ENCODE data around the gene LRP1B. TPM values are rescaled to one million over a fixed set of nuclear protein-coding genes. Genes with fewer than 3 reads are reported as not detected.
"Not testable (repeated sequence)": the region's sequence is repeated elsewhere in the genome, so short reads cannot be mapped to it uniquely, and the experiment has no call there.

Gene LRP1B
- total and polyA plus RNA-seq, 2 of the 8 experiments (the other 6 are each of a cell fraction or from before 2014, with no cell fraction given) = 0.03 TPM; not detected in 1

GRCh38 chr2:140427033-140427432 is 1703.8 kb downstream of the LRP1B start:
- H3K27me3 ChIP-seq (replicated peaks in 1 of 4; ENCODE audit: control insufficient read depth in 3 of 4, extremely low read depth in 1 of 4, insufficient read depth in 3 of 4, low read length in 3 of 4); H3K56ac ChIP-seq (replicated peaks; ENCODE audit: insufficient read length, low read depth, low read length); H3K9ac ChIP-seq (replicated peaks in 1 of 4; ENCODE audit: extremely low read depth in 1 of 4, low read depth in 3 of 4, low read length in 3 of 4); H4K8ac ChIP-seq (ENCODE audit: extremely low read depth, insufficient read depth, low read length); H2BK120ac ChIP-seq (replicated peaks; ENCODE audit: low read depth, low read length); H3K27ac ChIP-seq (ENCODE audit: low read depth, low read length); H3K79me1 ChIP-seq (ENCODE audit: low read depth, low read length); H3K14ac ChIP-seq (ENCODE audit: insufficient read length); H3K18ac ChIP-seq (ENCODE audit: extremely low read depth, low read length); H3K79me2 ChIP-seq (ENCODE audit: control insufficient read depth in 1 of 2, insufficient read depth in 2 of 2, low read length in 2 of 2); H2BK20ac ChIP-seq (ENCODE audit: low read length); DNase-seq (ENCODE audit: low read depth in 1 of 2, low spot score in 2 of 2); H3K4ac ChIP-seq (replicated peaks; ENCODE audit: insufficient read length, low read depth, low read length); H3K23ac ChIP-seq (ENCODE audit: insufficient read length); H2BK5ac ChIP-seq (ENCODE audit: low read depth, low read length); CTCF ChIA-PET (ENCODE audit: partially characterized antibody); H2AFZ ChIP-seq (ENCODE audit: low read length); H3K36me3 ChIP-seq (ENCODE audit: control insufficient read depth in 2 of 4, insufficient read depth in 4 of 4, low read length in 3 of 4); H2BK12ac ChIP-seq (ENCODE audit: low read depth, low read length); FAIRE-seq; H3K4me3 ChIP-seq (ENCODE audit: extremely low read depth in 1 of 4, insufficient read depth in 2 of 4, low read depth in 3 of 4, low read length in 4 of 4); H2AK5ac ChIP-seq (ENCODE audit: low read depth, low read length); H3K4me2 ChIP-seq (ENCODE audit: insufficient read depth in 1 of 2, low read depth in 2 of 2, low read length in 2 of 2); H4K5ac ChIP-seq (ENCODE audit: insufficient read length, low read depth, low read length); H3K4me1 ChIP-seq (replicated peaks in 1 of 4; ENCODE audit: control insufficient read depth in 3 of 4, insufficient read depth in 4 of 4, low read length in 3 of 4); H4K91ac ChIP-seq (replicated peaks; ENCODE audit: insufficient read length, low read length); H4K20me1 ChIP-seq (replicated peaks in 1 of 2; ENCODE audit: control insufficient read depth in 1 of 2, insufficient read depth in 2 of 2, low read length in 2 of 2); H3K9me3 ChIP-seq (ENCODE audit: insufficient read depth in 2 of 2, low read depth in 1 of 2, low read length in 1 of 2); POLR2A ChIA-PET (ENCODE audit: partially characterized antibody); H3K23me2 ChIP-seq (ENCODE audit: low read depth, low read length); H2BK15ac ChIP-seq (ENCODE audit: low read length): not testable (repeated sequence)
- WGBS, 2 experiments (ENCODE audit: extremely low coverage in 1 of 2, insufficient coverage in 1 of 2, insufficient read length in 1 of 2, insufficient replicate concordance in 2 of 2, low coverage in 1 of 2, low lambda C conversion rate in 2 of 2, missing lambda C conversion rate in 1 of 2) = 86% methylated on average over 18 of the region's 18 CpGs; no CpG with 5 or more reads in 1 of the 2 experiments

All from H1 (cell line).